A172 (cell line): ENCODE data around the gene PDE11A. TPM values are rescaled to one million over a fixed set of nuclear protein-coding genes. Genes with fewer than 3 reads are reported as not detected.

Experiments
- DNase-seq: peaks from one replicate; pipeline ENCODE4 v3.0.0-alpha.2; 2015; ENCODE audit warnings: low spot score
- total RNA-seq: library from RNA; depleted of rRNA; stranded (reverse); fragments of >200 nt; shearing (Covaris generic); gene quantifications from 2 replicates; pipeline ENCODE4 v1.2.3, GENCODE V29; 2014

PDE11A gene
- total RNA-seq, 1 experiment from 2014 or later = 0.03 TPM

- DNase-seq = no peak
Observed at GRCh38 chr2:177600917-177601316, 471.7 kb downstream of the PDE11A start.

GRCh38 chr2:177599956-177600355, 472.6 kb downstream of the PDE11A start:
- DNase-seq = no peak

GRCh38 chr2:177599139-177599688, 473.4 kb downstream of the PDE11A start:
- DNase-seq = no peak

- DNase-seq = no peak
Observed at GRCh38 chr2:177598326-177599138, 474.0 kb downstream of the PDE11A start.

- DNase-seq = no peak
Observed at GRCh38 chr2:177597759-177598158, 474.8 kb downstream of the PDE11A start.

GRCh38 chr2:177596866-177597265, 475.7 kb downstream of the PDE11A start:
- no peak for DNase-seq

GRCh38 chr2:177595126-177595845, 477.3 kb downstream of the PDE11A start:
- DNase-seq = no peak

- no peak for DNase-seq
Observed at GRCh38 chr2:177593402-177593801, 479.2 kb downstream of the PDE11A start.

- DNase-seq = no peak
Observed at GRCh38 chr2:177592945-177593344, 479.6 kb downstream of the PDE11A start.

GRCh38 chr2:177592397-177592796, 480.2 kb downstream of the PDE11A start:
- no peak for DNase-seq

GRCh38 chr2:177589186-177589585, 483.4 kb downstream of the PDE11A start:
- DNase-seq = no peak

- DNase-seq = no peak
Observed at GRCh38 chr2:177588671-177589070, 483.9 kb downstream of the PDE11A start.

GRCh38 chr2:177587371-177587770, 485.2 kb downstream of the PDE11A start:
- no peak for DNase-seq

- DNase-seq = no peak
Observed at GRCh38 chr2:177586154-177586553, 486.4 kb downstream of the PDE11A start.

- no peak for DNase-seq
Observed at GRCh38 chr2:177585234-177585863, 487.2 kb downstream of the PDE11A start.

GRCh38 chr2:177584030-177584692, 488.4 kb downstream of the PDE11A start:
- DNase-seq = no peak

GRCh38 chr2:177582000-177582399, 490.6 kb downstream of the PDE11A start:
- DNase-seq = no peak

GRCh38 chr2:177579486-177580036, 493.0 kb downstream of the PDE11A start:
- DNase-seq = no peak

GRCh38 chr2:177578454-177578853, 494.1 kb downstream of the PDE11A start:
- no peak for DNase-seq

- DNase-seq = no peak
Observed at GRCh38 chr2:177577075-177577474, 495.5 kb downstream of the PDE11A start.

GRCh38 chr2:177575358-177575757, 497.2 kb downstream of the PDE11A start:
- DNase-seq = no peak
